HepG2 (cell line): ENCODE data around the gene FMNL1. TPM values are rescaled to one million over a fixed set of nuclear protein-coding genes. Genes with fewer than 3 reads are reported as not detected.

Source experiments
- ATAC-seq: fragments of 200-7000 bp; cut with Tn5 transposase; 3 replicates; pipeline ENCODE4 v1.9.1; 2020; ENCODE audit warnings: mild to moderate bottlenecking, moderate library complexity
- BruUV-seq: library from RNA; stranded (reverse); fragments of 400-500 nt; replicated peaks from 2 replicates; lab custom pipeline; 2021; lab: Mats Ljungman, UMichigan
- CTCF ChIA-PET: fragments of 300-600 bp; formaldehyde crosslinking; extraction: SDS; loops from one replicate; lab custom pipeline; 2021; ENCODE audit warnings: low total read pairs, inconsistent platforms, low intra/inter-chr PET ratio; lab: Yijun Ruan, JAX
- POLR2A ChIA-PET: fragments of 350-600 bp; sonication (Branson Sonifier 250); formaldehyde crosslinking; loops from one replicate; lab custom pipeline; 2020; ENCODE audit warnings: antibody characterized with exemption, inconsistent platforms; lab: Yijun Ruan, JAX
- DNase-seq: peaks from one replicate; pipeline ENCODE4 v3.0.0-alpha.2; 2015; ENCODE audit warnings: low spot score
- FAIRE-seq: peaks from 3 replicates; lab custom pipeline; 2011; peaks lifted over from hg19 to GRCh38; lab: Jason Lieb, UNC
- H2AFZ ChIP-seq: one replicate; pipeline ENCODE4 v1.6.1; 2011; ENCODE audit warnings: low read length, inconsistent platforms
- H3K27ac ChIP-seq: fragments of 300-600 bp; 3 replicates; pipeline ENCODE4 v1.8.0; 2011; ENCODE audit warnings: mixed run types, mild to moderate bottlenecking, mixed read lengths, low read length, inconsistent platforms; ENCODE audit not compliant: insufficient read depth; ENCODE audit errors: extremely low read length
- H3K27me3 ChIP-seq, 2 experiments: fragments of 200-600 bp in 1 of 2; 2 replicates in 1 of 2; 3 replicates in 1 of 2; pipeline versions ENCODE4 v1.6.0 to v1.8.0; 2011; ENCODE audit warnings: low read length in 2 of 2, mild to moderate bottlenecking in 2 of 2, moderate library complexity in 2 of 2, inconsistent platforms in 1 of 2; ENCODE audit not compliant: insufficient read depth in 2 of 2, control insufficient read depth in 1 of 2
- H3K36me3 ChIP-seq, 2 experiments: fragments of 200-600 bp in 1 of 2; replicated peaks in 1 of 2; 2 replicates in 1 of 2; 3 replicates in 1 of 2; pipeline versions ENCODE4 v1.5.1 to v1.8.0; 2011; ENCODE audit warnings: low read length in 2 of 2, inconsistent platforms in 1 of 2; ENCODE audit not compliant: insufficient read depth in 2 of 2, control insufficient read depth in 1 of 2
- H3K4me1 ChIP-seq: 2 replicates; pipeline ENCODE4 v1.5.1; 2012; ENCODE audit warnings: low read length, inconsistent platforms; ENCODE audit not compliant: insufficient read depth
- H3K4me2 ChIP-seq: 2 replicates; pipeline ENCODE4 v1.6.0; 2011; ENCODE audit warnings: low read depth, low read length, inconsistent platforms
- H3K4me3 ChIP-seq, 3 experiments: fragments of 200-600 bp in 1 of 3; sonication (generic), shearing (Covaris generic) in 1 of 3; replicated peaks in 1 of 3; 2 replicates each; pipeline ENCODE4 v1.5.1; 2011 to 2016; ENCODE audit warnings: low read length in 3 of 3, inconsistent platforms in 2 of 3, low read depth in 2 of 3, mild to moderate bottlenecking in 2 of 3, control low read depth in 1 of 3, mixed read lengths in 1 of 3; ENCODE audit not compliant: insufficient read depth in 1 of 3
- H3K79me2 ChIP-seq: one replicate; pipeline ENCODE4 v1.6.1; 2011; ENCODE audit warnings: low read length, inconsistent platforms; ENCODE audit not compliant: insufficient read depth
- H3K9ac ChIP-seq: 2 replicates; pipeline ENCODE4 v1.6.0; 2011; ENCODE audit warnings: mild to moderate bottlenecking, low read depth, low read length, inconsistent platforms; ENCODE audit not compliant: insufficient read depth
- H3K9me3 ChIP-seq: 2 replicates; pipeline ENCODE4 v1.5.1; 2012; ENCODE audit warnings: mild to moderate bottlenecking, low read length
- H4K20me1 ChIP-seq: 2 replicates; pipeline ENCODE4 v1.6.0; 2011; ENCODE audit warnings: inconsistent platforms, mild to moderate bottlenecking, low read length, moderate library complexity; ENCODE audit not compliant: insufficient read depth
- CBFB ChIP-seq: sonication (generic); formaldehyde crosslinking; IDR thresholded peaks from 2 replicates; pipeline ENCODE4 v1.4.0; 2020; ENCODE audit warnings: missing genetic modification reagents
- GLI4 ChIP-seq: sonication (generic); formaldehyde crosslinking; IDR thresholded peaks from 2 replicates; pipeline ENCODE4 v1.5.1; 2020; ENCODE audit warnings: missing genetic modification reagents, mild to moderate bottlenecking, moderate library complexity, borderline replicate concordance
- HNF4A ChIP-seq: sonication (generic); formaldehyde crosslinking; IDR thresholded peaks from 2 replicates; pipeline ENCODE4 v1.4.0; 2020; ENCODE audit warnings: missing genetic modification reagents
- KDM5A ChIP-seq: fragments of 200-600 bp; sonication (generic); IDR thresholded peaks from 2 replicates; pipeline ENCODE4 v1.7.0; 2018; ENCODE audit warnings: antibody characterized with exemption, mild to moderate bottlenecking, low read length, borderline replicate concordance
- NFRKB ChIP-seq: fragments of 450-650 bp; IDR thresholded peaks from 2 replicates; pipeline ENCODE4 v1.6.1; 2017
- ZBTB14 ChIP-seq: sonication (generic); formaldehyde crosslinking; IDR thresholded peaks from 2 replicates; pipeline ENCODE4 v1.4.0; 2020; ENCODE audit warnings: missing genetic modification reagents
- ZBTB8A ChIP-seq: sonication (generic); formaldehyde crosslinking; IDR thresholded peaks from 2 replicates; pipeline ENCODE4 v1.4.0; 2020; ENCODE audit warnings: mild to moderate bottlenecking, low read depth, missing genetic modification reagents, borderline replicate concordance
- ZNF138 ChIP-seq: sonication (generic); formaldehyde crosslinking; IDR thresholded peaks from 2 replicates; pipeline ENCODE4 v1.5.0; 2020; ENCODE audit warnings: mild to moderate bottlenecking, low read depth, missing genetic modification reagents
- ZNF317 ChIP-seq: sonication (generic); formaldehyde crosslinking; IDR thresholded peaks from 2 replicates; pipeline ENCODE4 v1.5.0; 2020; ENCODE audit warnings: mild to moderate bottlenecking, missing genetic modification reagents
- ZNF747 ChIP-seq: sonication (generic); formaldehyde crosslinking; IDR thresholded peaks from 2 replicates; pipeline ENCODE4 v1.8.1; 2023; ENCODE audit warnings: missing genetic modification reagents, mild to moderate bottlenecking, borderline replicate concordance
- WGBS: methylation state at CpG from one replicate; pipeline ENCODE4 v1.1.6; 2017; ENCODE audit warnings: low lambda C conversion rate; 5-methylcytosine and 5-hydroxymethylcytosine counted together
- in situ Hi-C: cut with HindIII; loops from 2 replicates; pipeline ENCODE4 v1.10.0; 2017; ENCODE audit warnings: low pct_unique_long_range_greater_than_20kb; ENCODE audit not compliant: extremely low pct_ligation_motif_present
- intact Hi-C: fragments of 100-400 bp; cut with micrococcal nuclease; formaldehyde crosslinking; loops from one replicate; pipeline ENCODE4 v1.10.0; 2022; ENCODE audit not compliant: unreplicated experiment
- polyA plus RNA-seq, 8 experiments: library from polyadenylated mRNA; depleted of rRNA in 3 of 8; stranded (reverse) in 7 of 8; unstranded in 1 of 8; fragments of >200 nt; fragmentation: Illumina TruSeq in 4 of 8; extraction: Trizol in 4 of 8; gene quantifications; 2 replicates each; pipeline versions ENCODE4 v1.2.1 to v1.2.3, GENCODE V29; 2011 to 2016; ENCODE audit warnings: low read depth in 4 of 8, missing spikeins in 1 of 8, mixed read lengths in 1 of 8; ENCODE audit not compliant: insufficient read depth in 1 of 8
- total RNA-seq, 5 experiments: library from RNA; depleted of rRNA; stranded (reverse); fragments of >200 nt; fragmentation: Illumina TruSeq; extraction: Trizol; gene quantifications; 2 replicates each; pipeline ENCODE4 v1.2.3, GENCODE V29; 2016; ENCODE audit warnings: low read depth in 1 of 5
- TF ChIP-seq, protein P1 (sequence below): sonication (generic); formaldehyde crosslinking; IDR thresholded peaks from 2 replicates; pipeline ENCODE4 v1.5.0; 2020; ENCODE audit warnings: mild to moderate bottlenecking, low read depth, missing genetic modification reagents, borderline replicate concordance

The FMNL1 gene
- total and polyA plus RNA-seq, 2 of the 13 experiments (the other 11 are each of a cell fraction or from before 2014, with no cell fraction given) = 0.53 to 0.70 TPM

DNA sequence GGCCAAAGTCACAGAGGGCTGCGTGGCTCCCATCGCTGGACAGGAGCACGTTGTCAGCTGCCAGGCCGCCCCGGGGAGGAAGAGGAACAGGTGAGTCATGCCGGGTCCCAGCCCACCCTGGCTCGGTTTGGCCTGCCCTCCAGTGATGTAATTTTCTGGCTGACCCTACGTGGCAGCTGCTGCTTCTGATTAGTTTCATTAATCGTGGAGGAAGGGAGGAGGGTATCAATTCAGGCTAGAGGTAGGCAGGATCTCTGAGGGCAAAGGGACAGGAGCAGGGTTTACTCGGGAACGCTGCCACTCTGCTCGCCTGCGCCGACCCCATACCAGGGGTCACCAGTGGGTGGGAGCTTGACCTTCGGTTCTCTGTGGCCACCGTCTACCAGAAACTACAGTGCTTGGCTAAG lies 51.9 kb downstream of the FMNL1 start:
- peaks cover 17% of the 10 kb centered on the region for H3K4me1 ChIP-seq
- TF ChIP-seq ZNF317 (CRISPR knock-in tag) (no peak), HNF4A (CRISPR knock-in tag) (no peak), NFRKB (no peak), ZBTB14 (no peak), ZBTB8A (CRISPR knock-in tag) (no peak), KDM5A (no peak), GLI4 (CRISPR knock-in tag) (no peak), ZNF138 (CRISPR knock-in tag) (no peak), ZNF747 (CRISPR knock-in tag) (no peak), CBFB (CRISPR knock-in tag) (no peak)
- TF ChIP-seq, protein P1, sequence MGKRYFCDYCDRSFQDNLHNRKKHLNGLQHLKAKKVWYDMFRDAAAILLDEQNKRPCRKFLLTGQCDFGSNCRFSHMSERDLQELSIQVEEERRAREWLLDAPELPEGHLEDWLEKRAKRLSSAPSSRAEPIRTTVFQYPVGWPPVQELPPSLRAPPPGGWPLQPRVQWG = no peak
- H2AFZ ChIP-seq = no peak overlapping the region
- 98% methylated on average over 15 of the region's 16 CpGs for whole genome bisulfite sequencing
- no peak overlapping the region for H3K4me3 ChIP-seq
- H3K9ac ChIP-seq = no peak overlapping the region
- no peak overlapping the region for H3K27ac ChIP-seq
- no peaks in the 10 kb centered on the region for H3K79me2 ChIP-seq
- intact Hi-C loops = no loop called here
- H3K27me3 ChIP-seq = no peaks in the 10 kb centered on the region
- FAIRE-seq (no peak), DNase-seq (no peak), ATAC-seq (no peak)
- BruUV-seq = no TSS peak
- CTCF ChIA-PET = interaction anchor here (1.4 kb wide), 1 partner anchor 112 kb away, joined by 4 read pairs; no protein-coding TSS in a partner anchor
- in situ Hi-C loops = no loop called here
- peaks cover 13 to 35% of the 10 kb centered on the region in 2 experiments; a peak in 4 of 5 replicates for H3K36me3 ChIP-seq
- POLR2A ChIA-PET = no interaction called here
- H4K20me1 ChIP-seq = no peaks in the 10 kb centered on the region
- H3K4me2 ChIP-seq = no peak overlapping the region
- no peaks in the 10 kb centered on the region for H3K9me3 ChIP-seq
